T-helper 1 cell treated with Interleukin-12 subunit alpha and Interleukin-12 subunit beta and Interleukin-4 antibody, amounts not matched to agents 30 ng/mL and 1 ng/mL, for 36 hours (primary cell): ENCODE data around the gene RIMS3. TPM values are rescaled to one million over a fixed set of nuclear protein-coding genes. Genes with fewer than 3 reads are reported as not detected.
"Not testable (repeated sequence)": the region's sequence is repeated elsewhere in the genome, so short reads cannot be mapped to it uniquely, and the experiment has no call there.

Experiments used
- intact Hi-C: fragments of 100-400 bp; cut with micrococcal nuclease; formaldehyde crosslinking; loops from one replicate; pipeline ENCODE4 v1.15.1; 2024
- total RNA-seq: library from RNA; stranded (reverse); gene quantifications from 2 replicates; pipeline ENCODE4 v1.2.3, GENCODE V29; 2022

Gene RIMS3
- 3.7 and 4.2 TPM in 2 replicates for total RNA-seq

GRCh38 chr1:40665335-40666171 is at the start of gene RIMS3:
TSS of gene RIMS3 (minus strand) at chr1:40665682. CDS start at chr1:40641925, 23,757 bp downstream.
- intact Hi-C loops: loop anchor here (1.0 to 5.0 kb wide), 9 partner anchors 26 to 287 kb away; partner anchors contain the start of genes CITED4, NFYC and ZNF684

GRCh38 chr1:40712997-40713396 is 47.5 kb upstream of the RIMS3 start:
- intact Hi-C loops: no loop called here

GRCh38 chr1:40712405-40712944 is 47.0 kb upstream of the RIMS3 start:
- intact Hi-C loops: no loop called here

GRCh38 chr1:40711465-40712404 is 46.3 kb upstream of the RIMS3 start:
- intact Hi-C loops: no loop called here

GRCh38 chr1:40710581-40711315 is 45.3 kb upstream of the RIMS3 start:
- intact Hi-C loops: no loop called here

- intact Hi-C loops: loop anchor here (1.0 to 5.0 kb wide), 6 partner anchors 19 to 269 kb away; partner anchors contain the start of genes CTPS1, NFYC, RIMS3 and ZNF684
These were observed 44.4 kb upstream of the RIMS3 start for GRCh38 chr1:40709802-40710278.

GRCh38 chr1:40709100-40709801 is 43.8 kb upstream of the RIMS3 start:
- intact Hi-C loops: loop anchor here (1.0 to 5.0 kb wide), 6 partner anchors 18 to 270 kb away; partner anchors contain the start of genes CTPS1, NFYC, RIMS3 and ZNF684

GRCh38 chr1:40708750-40709099 is 43.2 kb upstream of the RIMS3 start:
- intact Hi-C loops: loop anchor here (1.0 to 5.0 kb wide), 7 partner anchors 9 to 270 kb away; partner anchors contain the start of genes CTPS1, NFYC, RIMS3 and ZNF684

- intact Hi-C loops: loop anchor here (5.0 kb wide), 1 partner anchor 56 kb away; no protein-coding TSS in a partner anchor
These were observed 41.1 kb upstream of the RIMS3 start for GRCh38 chr1:40706626-40707025.

- intact Hi-C loops: loop anchor here (5.0 kb wide), 1 partner anchor 57 kb away; no protein-coding TSS in a partner anchor
These were observed 39.6 kb upstream of the RIMS3 start for GRCh38 chr1:40704817-40705733.

GRCh38 chr1:40703316-40703715 is 37.8 kb upstream of the RIMS3 start:
- intact Hi-C loops: no loop called here

- intact Hi-C loops: not testable (repeated sequence)
These were observed 37.3 kb upstream of the RIMS3 start for GRCh38 chr1:40702810-40703209.

- intact Hi-C loops: no loop called here
These were observed 36.2 kb upstream of the RIMS3 start for GRCh38 chr1:40701684-40702083.

GRCh38 chr1:40699787-40700186 is 34.3 kb upstream of the RIMS3 start:
- intact Hi-C loops: loop anchor here (1.0 to 10.0 kb wide), 3 partner anchors 8 to 1765 kb away; partner anchors contain the start of genes CCDC30 and NFYC

- intact Hi-C loops: loop anchor here (10.0 kb wide), 1 partner anchor 1767 kb away; the partner anchor contains the start of gene CCDC30
These were observed 32.0 kb upstream of the RIMS3 start for GRCh38 chr1:40697436-40697835.

- intact Hi-C loops: loop anchor here (10.0 kb wide), 1 partner anchor 1769 kb away; the partner anchor contains the start of gene CCDC30
These were observed 30.8 kb upstream of the RIMS3 start for GRCh38 chr1:40696294-40696693.

GRCh38 chr1:40694353-40694874 is 28.9 kb upstream of the RIMS3 start:
- intact Hi-C loops: loop anchor here (5.0 to 10.0 kb wide), 4 partner anchors 187 to 1770 kb away; partner anchors contain the start of genes CAP1, CCDC30, EXO5 and ZMPSTE24

- intact Hi-C loops: loop anchor here (5.0 to 10.0 kb wide), 4 partner anchors 186 to 1771 kb away; partner anchors contain the start of genes CAP1, CCDC30, EXO5 and ZMPSTE24
These were observed 27.9 kb upstream of the RIMS3 start for GRCh38 chr1:40693425-40693824.
